Prostate gland (tissue), 2 donors: ENCODE data around the gene AK9.

ENCODE experiments used
- POLR2A ChIP-seq: fragments of 450-650 bp; IDR thresholded peaks from one replicate; pipeline ENCODE4 v1.6.1; 2016; ENCODE audit warnings: antibody characterized with exemption, mild to moderate bottlenecking
- TF ChIP-seq, protein P1 (sequence below), 4 experiments: fragments of 200-600 bp in 2 of 4; fragments of 450-650 bp in 2 of 4; sonication (generic) in 2 of 4; IDR thresholded peaks; 1 replicate in 3 of 4; 2 replicates in 1 of 4; pipeline ENCODE4 v1.5.1; 2016 to 2019; ENCODE audit warnings: antibody characterized with exemption in 4 of 4, mild to moderate bottlenecking in 2 of 4, moderate library complexity in 2 of 4

DNA sequence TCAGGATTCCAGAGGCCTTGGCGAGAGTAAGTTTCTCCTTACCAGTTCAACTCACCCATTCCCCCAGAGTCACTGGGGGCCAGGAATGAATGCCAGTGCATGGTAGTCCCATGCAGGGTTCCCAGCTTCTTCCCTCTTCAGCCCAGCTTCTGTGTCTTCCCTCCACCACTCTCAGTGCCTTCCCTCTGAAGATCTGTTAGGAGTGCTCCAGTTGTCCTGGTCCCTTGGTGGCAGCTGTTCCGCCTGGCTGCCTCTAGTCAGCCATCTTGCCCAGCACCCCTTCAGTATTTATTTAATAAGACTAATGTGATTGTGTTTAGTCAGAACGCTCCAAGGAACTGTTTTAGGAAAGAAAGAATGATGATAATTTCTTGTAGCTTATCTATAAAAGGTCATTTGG, 23.2 kb upstream of the AK9 start:
- TF ChIP-seq, protein P1, sequence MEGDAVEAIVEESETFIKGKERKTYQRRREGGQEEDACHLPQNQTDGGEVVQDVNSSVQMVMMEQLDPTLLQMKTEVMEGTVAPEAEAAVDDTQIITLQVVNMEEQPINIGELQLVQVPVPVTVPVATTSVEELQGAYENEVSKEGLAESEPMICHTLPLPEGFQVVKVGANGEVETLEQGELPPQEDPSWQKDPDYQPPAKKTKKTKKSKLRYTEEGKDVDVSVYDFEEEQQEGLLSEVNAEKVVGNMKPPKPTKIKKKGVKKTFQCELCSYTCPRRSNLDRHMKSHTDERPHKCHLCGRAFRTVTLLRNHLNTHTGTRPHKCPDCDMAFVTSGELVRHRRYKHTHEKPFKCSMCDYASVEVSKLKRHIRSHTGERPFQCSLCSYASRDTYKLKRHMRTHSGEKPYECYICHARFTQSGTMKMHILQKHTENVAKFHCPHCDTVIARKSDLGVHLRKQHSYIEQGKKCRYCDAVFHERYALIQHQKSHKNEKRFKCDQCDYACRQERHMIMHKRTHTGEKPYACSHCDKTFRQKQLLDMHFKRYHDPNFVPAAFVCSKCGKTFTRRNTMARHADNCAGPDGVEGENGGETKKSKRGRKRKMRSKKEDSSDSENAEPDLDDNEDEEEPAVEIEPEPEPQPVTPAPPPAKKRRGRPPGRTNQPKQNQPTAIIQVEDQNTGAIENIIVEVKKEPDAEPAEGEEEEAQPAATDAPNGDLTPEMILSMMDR (IDR thresholded peaks at IDR 0.05): no peak
- no peak for TF ChIP-seq POLR2A
